ENCODE measurements around the gene PXYLP1. TPM values are rescaled to one million over a fixed set of nuclear protein-coding genes. Genes with fewer than 3 reads are reported as not detected.

The PXYLP1 gene
- total and polyA plus RNA-seq, 10 of the 15 experiments (the other 5 are each of a cell fraction or from before 2014, with no cell fraction given): 0.06 to 1.7 (median 0.35) TPM

GRCh38 chr3:141266797-141267555 lies 35.4 kb downstream of the PXYLP1 start:
- CTCF ChIA-PET: interaction anchor here (0.6 to 1.1 kb wide), 2 partner anchors 10 to 12 kb away, joined by 3 read pairs; no protein-coding TSS in a partner anchor
- RAD21 ChIA-PET (ENCODE audit: unreplicated experiment): no interaction called here
- Histone ChIP-seq H3K4me1 (ENCODE audit: control insufficient read depth, insufficient read depth, low read length) (peaks cover 2% of the 10 kb centered on the region; the same call in 1 of the 2 replicates), H3K4me2 (ENCODE audit: control insufficient read depth, insufficient read depth) (peak overlapping the region; percentile 61), H3K4me3 (peak overlapping the region; percentile 51), H3K79me2 (ENCODE audit: control insufficient read depth, insufficient read depth, low read length) (no peaks in the 10 kb centered on the region), H4K20me1 (ENCODE audit: control insufficient read depth, insufficient read depth) (no peaks in the 10 kb centered on the region), H2AFZ (ENCODE audit: control insufficient read depth, low read depth, low read length) (peak overlapping the region; percentile 82), H3K27me3 (replicated peaks in 1 of 2; ENCODE audit: control insufficient read depth in 2 of 2, insufficient read depth in 2 of 2, low read length in 1 of 2) (0 out of 4 replicates have a peak, but pooled peaks cover 0 to 4% of the 10 kb centered on the region in 2 experiments), H3K27ac (ENCODE audit: control insufficient read depth, insufficient read depth) (no peak overlapping the region), H3K9ac (ENCODE audit: control insufficient read depth, insufficient read depth, low read length) (peak overlapping the region; percentile 10; the same call in 1 of the 2 replicates), H3K9me3 (replicated peaks; ENCODE audit: control insufficient read depth, insufficient read depth, low read length) (no peaks in the 10 kb centered on the region), H3K36me3 (ENCODE audit: control insufficient read depth in 2 of 2, insufficient read depth in 2 of 2, low read length in 1 of 2) (no peaks in the 10 kb centered on the region)
- no TSS peak for BruUV-seq (replicated peaks)
- POLR2A ChIA-PET: interaction anchor here (0.6 to 0.9 kb wide), 2 partner anchors 191 to 220 kb away, joined by 3 to 5 read pairs; partner anchors contain the start of gene RASA2
- TF ChIP-seq CEBPZ (IDR thresholded peaks at IDR 0.05; ENCODE audit: low read depth, low read length): no peak
- peak; percentile 71 for TF ChIP-seq POLR2A (IDR thresholded peaks at IDR 0.05; ENCODE audit: low read depth, low read length)
- SMC1A ChIA-PET (ENCODE audit: uncharacterized antibody, unreplicated experiment): interaction anchor here (1.2 kb wide), 1 partner anchor 20 kb away, joined by 5 read pairs; no protein-coding TSS in a partner anchor
- intact Hi-C loops (cut with micrococcal nuclease; ENCODE audit: unreplicated experiment): no loop called here
- ATAC-seq: peak; percentile 76
- no peak for DNase-seq (ENCODE audit: low read depth, low spot score)
- in situ Hi-C loops (cut with MboI): no loop called here
- no peak for FAIRE-seq
- 13% methylated on average over 13 of the region's 13 CpGs for WGBS (ENCODE audit: insufficient coverage, insufficient replicate concordance, low lambda C conversion rate, missing lambda C conversion rate)

Data from GM12878 (cell line).